Measurements from ENCODE around the gene SEPTIN12.

DNA sequence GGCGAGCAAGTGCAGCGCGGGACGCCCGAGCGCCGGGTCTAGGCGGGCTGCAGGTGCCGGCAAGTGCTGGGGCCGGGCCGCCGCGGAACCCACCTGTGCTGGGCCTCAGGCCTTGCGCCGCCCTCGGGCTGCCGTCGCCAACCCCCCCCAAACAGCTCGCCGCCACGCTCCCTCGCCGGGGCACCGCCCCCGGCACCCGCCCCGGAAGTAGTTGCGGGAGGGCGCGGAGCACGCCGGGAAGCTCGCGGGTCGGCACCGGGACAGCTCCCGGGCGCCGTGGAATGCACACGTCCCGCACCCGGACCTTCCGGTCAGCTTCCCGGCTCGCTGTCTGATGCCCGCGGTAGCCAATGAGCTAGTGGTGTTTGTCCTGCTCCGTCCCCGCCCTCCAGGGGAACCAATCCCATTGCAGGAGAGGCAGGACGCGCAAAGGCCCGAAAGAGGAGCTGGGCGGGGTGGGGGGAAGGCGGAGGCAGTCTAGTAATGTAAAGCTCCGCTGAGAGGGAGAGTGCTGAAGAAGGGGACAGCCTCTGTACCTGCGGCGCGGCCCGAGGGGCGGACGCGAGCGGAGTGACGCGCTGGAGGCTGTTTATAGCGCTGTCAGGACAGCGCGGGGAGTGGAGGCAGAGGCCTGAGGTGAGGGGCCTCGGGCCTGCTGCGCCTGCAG, 53.9 kb downstream of the SEPTIN12 start, which contains the start of the genes ANKS3 and DNAAF8:
- TF ChIP-seq, protein P1, sequence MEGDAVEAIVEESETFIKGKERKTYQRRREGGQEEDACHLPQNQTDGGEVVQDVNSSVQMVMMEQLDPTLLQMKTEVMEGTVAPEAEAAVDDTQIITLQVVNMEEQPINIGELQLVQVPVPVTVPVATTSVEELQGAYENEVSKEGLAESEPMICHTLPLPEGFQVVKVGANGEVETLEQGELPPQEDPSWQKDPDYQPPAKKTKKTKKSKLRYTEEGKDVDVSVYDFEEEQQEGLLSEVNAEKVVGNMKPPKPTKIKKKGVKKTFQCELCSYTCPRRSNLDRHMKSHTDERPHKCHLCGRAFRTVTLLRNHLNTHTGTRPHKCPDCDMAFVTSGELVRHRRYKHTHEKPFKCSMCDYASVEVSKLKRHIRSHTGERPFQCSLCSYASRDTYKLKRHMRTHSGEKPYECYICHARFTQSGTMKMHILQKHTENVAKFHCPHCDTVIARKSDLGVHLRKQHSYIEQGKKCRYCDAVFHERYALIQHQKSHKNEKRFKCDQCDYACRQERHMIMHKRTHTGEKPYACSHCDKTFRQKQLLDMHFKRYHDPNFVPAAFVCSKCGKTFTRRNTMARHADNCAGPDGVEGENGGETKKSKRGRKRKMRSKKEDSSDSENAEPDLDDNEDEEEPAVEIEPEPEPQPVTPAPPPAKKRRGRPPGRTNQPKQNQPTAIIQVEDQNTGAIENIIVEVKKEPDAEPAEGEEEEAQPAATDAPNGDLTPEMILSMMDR (IDR thresholded peaks at IDR 0.05) = no peak
- TF ChIP-seq POLR2A (IDR thresholded peaks at IDR 0.05) = peak in 1 of 2 donors; percentile 58
